H1 (cell line): ENCODE measurements around the gene WDR45B. TPM values are rescaled to one million over a fixed set of nuclear protein-coding genes. Genes with fewer than 3 reads are reported as not detected.

ENCODE experiments used
- HDAC6 ChIP-seq: IDR thresholded peaks from one replicate; pipeline ENCODE4 v1.7.1; 2012; ENCODE audit warnings: low read depth, mild to moderate bottlenecking, inconsistent platforms, low read length, moderate library complexity
- JUN ChIP-seq: IDR thresholded peaks from 2 replicates; pipeline ENCODE4 v1.6.1; 2011; ENCODE audit warnings: low read depth, mild to moderate bottlenecking, improper control_type of control experiment, low read length
- MAFK ChIP-seq: IDR thresholded peaks from 2 replicates; pipeline ENCODE4 v1.6.1; 2012; ENCODE audit warnings: low read depth, mild to moderate bottlenecking, improper control_type of control experiment, low read length
- POLR2A ChIP-seq, 2 experiments: IDR thresholded peaks; 1 replicate in 1 of 2; 2 replicates in 1 of 2; pipeline ENCODE4 v1.6.1; 2011; ENCODE audit warnings: low read depth in 2 of 2, low read length in 2 of 2, mild to moderate bottlenecking in 2 of 2; ENCODE audit errors: control extremely low read depth in 1 of 2
- SP2 ChIP-seq: IDR thresholded peaks from 2 replicates; pipeline ENCODE4 v1.6.1; 2012; ENCODE audit warnings: mild to moderate bottlenecking, low read length, inconsistent platforms
- polyA plus RNA-seq, 7 experiments: library from polyadenylated mRNA; depleted of rRNA in 3 of 7; stranded (reverse) in 5 of 7; unstranded in 2 of 7; fragments of >200 nt in 5 of 7; fragments of 200-250 nt in 2 of 7; gene quantifications; 1 replicate in 5 of 7; 2 replicates in 1 of 7; 4 replicates in 1 of 7; pipeline versions ENCODE4 v1.2.1 to v1.2.3, GENCODE V29; 2011 to 2013; ENCODE audit warnings: missing spikeins in 2 of 7, mixed read lengths in 2 of 7
- total RNA-seq: library from RNA; stranded (reverse); fragmentation: NEBNext Ultra II Directional; extraction: Animal tissue kit (Norgen Biotek cat#: 25700); gene quantifications from 2 replicates; pipeline ENCODE4 v1.2.1, GENCODE V29; 2021

The WDR45B gene
- total and polyA plus RNA-seq, 2 of the 8 experiments (the other 6 are each of a cell fraction or from before 2014, with no cell fraction given): 82.0 to 100 TPM

DNA sequence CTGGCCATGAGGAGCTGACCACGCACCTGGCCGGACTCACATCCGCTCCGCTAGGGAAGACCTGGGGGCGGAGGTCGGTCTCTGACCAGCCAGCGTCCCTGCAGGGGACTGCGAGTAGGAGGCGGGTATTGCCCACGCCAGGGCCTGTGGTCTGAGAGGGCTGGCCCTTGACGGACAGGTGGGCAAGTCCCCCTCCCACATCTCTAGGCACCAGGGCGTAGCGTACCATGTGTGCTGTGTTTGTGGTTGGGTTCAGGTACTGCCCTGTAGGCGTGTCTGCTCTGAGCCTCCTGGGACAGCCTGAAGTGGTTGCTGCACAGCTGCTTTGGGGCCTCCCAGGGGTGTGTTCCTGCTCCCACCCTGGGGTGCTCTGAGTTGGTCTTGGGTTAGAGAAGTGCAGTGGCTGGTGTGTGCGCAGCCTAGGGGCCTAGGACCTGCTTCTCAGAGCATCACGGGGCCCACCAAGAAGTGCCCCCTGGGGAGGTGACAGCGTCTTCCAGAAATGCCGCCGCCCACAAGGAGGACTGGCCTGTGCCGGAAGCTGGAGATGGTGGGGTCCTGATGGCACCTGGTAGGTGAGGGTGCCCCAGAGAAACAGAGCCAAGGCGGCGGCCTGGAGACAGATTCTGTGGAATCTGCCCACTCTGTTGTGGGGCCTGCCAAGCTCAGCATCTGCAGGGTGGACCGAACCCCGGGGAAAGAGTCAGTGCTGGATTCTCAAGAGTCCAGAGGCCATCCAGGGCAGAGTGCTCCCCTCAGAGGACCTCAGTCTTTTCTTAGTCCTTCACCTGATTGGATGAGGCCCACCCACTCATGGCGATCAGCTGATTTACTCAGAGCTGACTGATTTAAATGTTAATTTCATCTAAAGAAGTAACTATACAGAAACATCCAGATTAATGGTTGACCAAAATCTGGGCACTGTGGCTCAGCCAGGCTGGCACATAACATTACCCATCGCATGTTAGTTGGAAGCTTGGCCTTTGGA lies 48.3 kb downstream of the WDR45B start (continued):
- no peak for TF ChIP-seq HDAC6
- no peak for TF ChIP-seq MAFK
- no peak for TF ChIP-seq SP2
- no peak for TF ChIP-seq POLR2A (IDR thresholded peaks at IDR 0.05; ENCODE audit: control extremely low read depth in 1 of 2, low read depth in 2 of 2, low read length in 2 of 2)
- no peak for TF ChIP-seq JUN
